ENCODE data around the gene PHRF1.

Gene PHRF1

GRCh38 chr11:555227-555779, 21.0 kb upstream of the PHRF1 start:
- in situ Hi-C loops (cut with MboI; ENCODE audit: low sequenced_read_pairs, unreplicated experiment), result loop anchor here (10.0 kb wide), 1 partner anchor 169 kb away; no protein-coding TSS in a partner anchor
- no peak for DNase-seq (ENCODE audit: low spot score)
- TF ChIP-seq CTCF (IDR thresholded peaks at IDR 0.05; ENCODE audit: borderline replicate concordance, control extremely low read depth, extremely low read depth, insufficient read depth, missing control alignments), result no peak

GRCh38 chr11:555780-556661, 20.2 kb upstream of the PHRF1 start:
- in situ Hi-C loops (cut with MboI; ENCODE audit: low sequenced_read_pairs, unreplicated experiment), result loop anchor here (10.0 kb wide), 1 partner anchor 169 kb away; no protein-coding TSS in a partner anchor
- TF ChIP-seq CTCF (IDR thresholded peaks at IDR 0.05; ENCODE audit: borderline replicate concordance, control extremely low read depth, extremely low read depth, insufficient read depth, missing control alignments), result no peak
- no peak for DNase-seq (ENCODE audit: low spot score)

GRCh38 chr11:556662-557256, 19.5 kb upstream of the PHRF1 start:
- no peak for DNase-seq (ENCODE audit: low spot score)
- in situ Hi-C loops (cut with MboI; ENCODE audit: low sequenced_read_pairs, unreplicated experiment), result loop anchor here (10.0 kb wide), 1 partner anchor 168 kb away; no protein-coding TSS in a partner anchor
- TF ChIP-seq CTCF (IDR thresholded peaks at IDR 0.05; ENCODE audit: borderline replicate concordance, control extremely low read depth, extremely low read depth, insufficient read depth, missing control alignments), result no peak

- no peak for DNase-seq (ENCODE audit: low spot score)
- no peak for TF ChIP-seq CTCF (IDR thresholded peaks at IDR 0.05; ENCODE audit: borderline replicate concordance, control extremely low read depth, extremely low read depth, insufficient read depth, missing control alignments)
- in situ Hi-C loops (cut with MboI; ENCODE audit: low sequenced_read_pairs, unreplicated experiment), result loop anchor here (10.0 kb wide), 1 partner anchor 167 kb away; no protein-coding TSS in a partner anchor
These were observed 18.7 kb upstream of the PHRF1 start for GRCh38 chr11:557328-558132.

- in situ Hi-C loops (cut with MboI; ENCODE audit: low sequenced_read_pairs, unreplicated experiment), result loop anchor here (10.0 kb wide), 1 partner anchor 166 kb away; no protein-coding TSS in a partner anchor
- DNase-seq (ENCODE audit: low spot score), result no peak
- TF ChIP-seq CTCF (IDR thresholded peaks at IDR 0.05; ENCODE audit: borderline replicate concordance, control extremely low read depth, extremely low read depth, insufficient read depth, missing control alignments), result no peak
These were observed 17.8 kb upstream of the PHRF1 start for GRCh38 chr11:558503-558902.

Measured in GM13976 (cell line).